GDM1 (cell line): ENCODE measurements around the gene KXD1.
"Not testable (repeated sequence)": the region's sequence is repeated elsewhere in the genome, so short reads cannot be mapped to it uniquely, and the experiment has no call there.

Experiments
- DNase-seq: peaks from one replicate; lab custom pipeline; 2025; lab: John Stamatoyannopoulos, UW

Gene KXD1

DNA sequence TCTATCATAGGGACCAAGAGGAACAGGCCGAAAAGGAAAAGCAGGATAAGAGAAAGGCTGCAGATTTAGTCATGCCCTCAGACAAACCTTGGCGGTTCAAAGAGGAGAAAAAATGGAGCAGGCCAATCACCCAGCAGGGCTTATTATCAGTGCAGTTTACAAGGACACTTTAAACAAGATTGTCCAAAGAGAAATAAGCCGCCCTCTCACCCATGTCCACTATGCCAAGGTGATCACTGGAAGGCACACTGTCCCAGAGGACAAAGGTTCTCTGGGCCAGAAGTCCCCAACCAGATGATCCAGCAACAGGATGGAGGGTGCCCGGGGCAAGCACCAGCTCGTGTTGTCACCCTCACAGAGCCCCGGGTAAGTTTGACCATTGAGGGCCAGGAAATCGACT, 22.6 kb downstream of the KXD1 start:
- DNase-seq, result no peak

DNA sequence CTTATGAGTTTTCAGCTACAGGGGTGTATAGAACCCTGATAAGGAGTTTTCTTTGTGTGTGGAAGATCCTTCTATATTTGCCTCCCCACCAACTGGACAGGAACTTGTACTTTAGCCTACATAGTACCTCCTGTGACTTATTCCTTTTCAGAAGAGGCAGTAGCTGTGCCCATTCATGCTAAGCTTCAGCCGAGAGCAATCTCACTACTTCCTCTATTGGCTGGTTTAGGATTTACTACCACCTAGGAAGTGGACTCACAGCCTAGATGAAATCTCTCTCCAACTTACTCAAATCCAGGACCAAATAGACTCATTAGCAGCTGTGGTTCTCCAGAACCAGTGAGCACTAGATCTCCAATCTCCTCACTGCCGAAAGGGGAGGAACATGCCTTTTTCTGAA, 28.6 kb downstream of the KXD1 start:
- DNase-seq, result no peak

DNA sequence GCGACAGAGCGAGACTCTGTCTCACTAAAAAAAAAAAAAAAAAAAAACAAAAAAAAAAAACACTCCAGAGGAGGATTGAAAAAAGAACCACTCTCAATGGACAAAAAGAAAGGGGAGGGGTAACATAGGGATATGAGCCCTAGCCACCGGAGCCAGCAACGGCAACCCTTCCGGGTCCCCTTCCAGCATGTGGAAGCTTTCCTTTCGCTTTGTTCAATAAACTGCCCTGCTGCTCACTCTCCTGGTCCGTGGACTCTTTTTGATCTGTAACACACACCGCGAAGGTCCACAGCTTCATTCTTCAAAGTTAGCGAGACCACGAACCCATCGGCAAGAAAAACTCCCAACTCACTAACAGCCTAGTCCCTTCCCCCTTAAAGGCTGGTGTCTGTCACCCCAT, 29.9 kb downstream of the KXD1 start:
- no peak for DNase-seq

DNA sequence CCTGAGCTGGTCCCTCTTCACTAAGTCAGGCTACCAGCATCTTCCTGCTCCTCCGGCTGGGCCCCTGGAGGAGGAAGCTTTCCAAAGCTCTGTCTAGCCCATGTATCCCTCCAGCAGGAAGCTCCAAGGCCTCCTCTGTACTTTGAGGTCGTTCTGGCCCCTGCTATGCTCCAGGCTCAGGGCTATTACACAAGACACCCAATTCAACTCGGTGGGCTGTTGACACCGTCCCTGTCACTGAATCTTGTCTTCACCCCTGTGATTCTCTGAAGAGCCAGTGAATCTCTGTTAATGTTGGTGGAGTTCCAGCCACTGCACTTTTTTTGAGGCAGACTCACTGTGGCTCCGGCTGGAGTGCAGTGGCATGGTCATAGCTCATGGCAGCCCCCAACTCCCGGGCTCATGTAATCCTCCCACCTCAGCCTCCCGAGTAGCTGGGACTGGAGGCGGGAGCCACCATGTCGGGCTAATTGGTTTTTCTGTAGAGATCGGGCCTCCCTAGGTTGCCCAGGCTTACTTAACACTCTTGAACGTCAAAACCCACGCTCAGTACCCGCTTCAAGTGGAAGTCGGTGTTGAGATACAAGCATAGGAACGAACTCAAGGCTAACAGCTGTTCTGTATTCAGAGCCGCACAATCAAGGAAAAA, 30.4 kb downstream of the KXD1 start:
- no peak for DNase-seq

DNA sequence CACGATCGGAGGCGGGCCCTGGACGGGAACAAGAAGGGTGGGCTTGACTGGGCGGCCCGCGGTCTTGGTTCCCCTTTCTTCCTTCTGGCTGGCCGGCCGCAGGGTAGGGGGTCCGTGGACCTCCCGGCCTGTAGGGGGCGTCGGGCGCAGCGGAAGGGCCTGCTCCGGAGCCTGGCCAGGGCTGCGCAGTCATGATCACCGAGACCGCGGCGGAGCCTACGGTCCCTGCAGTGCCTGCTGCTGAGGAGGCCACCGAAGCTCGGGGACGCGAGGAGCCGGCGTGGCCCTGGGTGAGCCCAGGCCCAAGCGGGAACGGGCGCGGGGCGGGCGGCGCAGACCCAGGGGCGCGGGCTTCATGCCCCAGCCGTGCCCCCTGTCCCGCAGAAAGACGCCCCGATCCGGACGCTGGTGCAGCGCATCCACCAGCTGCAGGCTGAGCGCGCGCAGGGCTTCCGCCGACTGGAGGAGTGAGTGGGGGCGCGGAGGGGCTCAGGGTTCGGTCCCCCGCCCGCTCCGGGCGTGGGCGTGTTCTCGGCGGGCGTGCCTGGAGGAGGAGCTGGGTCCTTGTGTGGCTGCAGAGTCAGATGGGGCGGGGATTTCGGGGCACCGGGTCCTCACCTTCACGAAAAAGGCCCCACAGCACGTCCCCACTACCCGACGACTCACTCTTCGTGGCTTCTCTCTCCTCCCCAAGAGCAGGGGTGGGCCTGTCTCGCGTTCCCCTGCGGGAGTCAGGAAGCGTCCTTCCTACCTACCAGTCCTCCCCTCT, 31.1 kb downstream of the KXD1 start, which contains the start of gene REX1BD:
Gene REX1BD (plus strand): TSS at position 188 of the 769 bp plus-strand sequence. CDS start 4 bp downstream, at position 192.
- DNase-seq, result peak; percentile 90

DNA sequence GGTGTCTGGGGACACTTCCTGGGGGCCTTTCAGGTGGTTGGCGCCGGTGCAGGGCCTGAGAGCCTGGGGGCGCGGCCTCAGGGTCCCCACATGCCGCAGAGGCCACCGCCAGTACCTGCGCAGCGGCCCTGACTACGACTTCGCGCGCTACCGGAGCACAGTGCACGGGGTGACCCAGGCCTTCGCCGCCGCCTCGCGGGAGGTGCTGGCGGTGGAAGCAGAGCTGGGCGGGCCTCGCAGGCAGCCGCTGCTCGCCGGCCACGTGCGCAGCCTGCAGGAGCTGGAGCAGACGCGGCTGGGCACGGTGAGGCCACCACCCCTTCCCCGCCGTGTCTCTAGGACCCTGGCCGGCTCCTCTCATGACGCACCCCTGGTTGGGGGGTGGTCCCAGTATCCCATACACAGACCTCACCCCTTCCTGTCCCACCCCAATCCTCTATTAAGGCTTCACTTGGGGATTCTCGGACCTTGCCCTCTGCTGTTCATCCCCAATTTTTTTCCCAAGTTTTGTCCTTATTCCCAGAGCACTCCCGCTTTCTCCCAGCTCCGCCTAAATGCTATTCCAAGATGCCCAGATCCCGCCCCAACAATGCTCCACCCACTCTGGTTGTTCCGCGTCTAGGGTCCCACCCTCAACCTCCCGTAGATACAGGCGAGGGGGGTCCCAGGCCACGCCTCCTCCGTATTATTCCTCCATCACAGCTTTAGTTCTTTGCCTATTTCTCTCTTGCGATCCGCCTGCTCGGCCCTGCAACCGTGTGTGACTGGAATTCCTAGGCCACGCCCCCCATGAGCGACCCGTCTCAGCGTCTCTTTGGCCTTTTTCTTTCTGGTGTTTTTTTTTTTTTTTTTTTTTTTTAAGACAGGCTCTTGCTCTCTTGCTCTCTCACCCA, 32.0 kb downstream of the KXD1 start:
- DNase-seq, result peak; percentile 41

DNA sequence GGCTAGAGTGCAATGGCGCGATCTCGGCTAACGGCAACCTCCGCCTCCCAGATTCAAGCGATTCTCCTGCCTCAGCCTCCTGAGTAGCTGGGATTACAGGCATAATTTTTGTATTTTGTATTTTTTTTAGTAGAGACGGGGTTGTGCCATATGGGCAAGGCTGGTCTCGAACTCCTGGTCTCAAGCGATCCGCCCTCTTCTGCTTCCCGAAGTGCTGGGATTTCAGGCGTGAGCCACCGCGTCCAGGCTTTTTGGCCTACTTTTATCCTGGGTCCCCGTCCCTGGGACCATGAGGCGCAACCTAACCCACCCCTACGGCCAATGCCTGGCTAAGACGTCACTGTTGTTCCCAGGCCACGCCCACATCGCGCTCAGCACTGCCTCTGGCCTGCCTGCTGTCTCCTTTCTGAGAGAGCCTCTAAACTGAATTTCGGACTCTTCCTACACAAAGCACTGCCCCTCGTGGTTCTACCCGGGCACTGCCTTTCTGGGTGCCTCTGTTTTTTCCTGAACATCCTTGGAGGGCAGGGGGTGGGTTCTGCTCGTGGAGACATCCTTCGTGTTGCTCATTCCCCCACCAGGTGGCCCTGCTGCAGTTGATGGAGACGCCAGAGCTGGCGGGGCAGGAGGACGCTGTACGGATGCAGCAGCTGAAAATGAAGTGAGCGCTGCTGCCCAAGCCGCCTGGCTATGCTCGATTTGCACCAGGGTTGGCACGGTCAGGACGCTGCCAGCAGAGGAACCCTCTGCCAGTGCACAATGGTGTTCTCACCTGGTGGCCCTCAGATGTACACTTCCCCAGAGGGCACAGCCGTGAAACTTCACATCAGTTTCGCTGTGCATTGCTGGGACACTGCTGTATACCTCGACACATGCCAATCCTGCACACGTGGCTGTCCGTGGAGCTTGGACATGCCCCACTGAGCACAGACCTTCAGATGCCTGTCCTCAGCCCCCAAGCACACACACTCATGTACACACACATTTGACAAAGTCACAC, 32.9 kb downstream of the KXD1 start:
- DNase-seq, result no peak

DNA sequence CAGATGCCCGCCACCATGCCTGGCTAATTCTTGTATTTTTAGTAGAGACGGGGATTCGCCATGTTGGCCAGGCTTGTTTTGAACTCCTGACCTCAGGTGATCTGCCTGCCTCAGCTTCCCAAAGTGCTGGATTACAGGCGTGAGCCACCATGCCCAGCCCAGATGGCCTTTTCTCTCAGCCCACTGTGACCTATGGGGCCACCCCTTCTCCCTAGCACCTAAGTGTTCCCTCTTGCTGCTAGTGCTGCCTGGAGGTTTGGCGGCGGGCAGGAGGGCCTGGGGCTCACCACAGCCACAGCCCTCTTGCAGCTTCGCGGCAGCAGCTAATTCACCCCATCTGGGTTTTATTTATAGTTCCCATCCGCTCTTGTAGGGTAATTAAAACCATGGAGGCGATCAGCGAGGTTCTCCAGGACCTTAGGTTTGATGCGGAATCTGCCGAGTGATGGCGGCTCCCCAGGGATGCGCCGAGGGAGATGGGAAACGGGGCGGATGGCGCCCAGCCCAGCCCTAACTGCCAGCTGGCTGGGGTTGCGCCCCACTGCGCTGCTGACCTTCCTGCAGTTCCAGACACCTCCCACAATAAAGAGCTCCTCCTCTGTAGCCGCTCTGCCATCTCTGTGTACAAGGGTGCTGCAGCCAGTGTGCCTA, 34.2 kb downstream of the KXD1 start:
- no peak for DNase-seq

DNA sequence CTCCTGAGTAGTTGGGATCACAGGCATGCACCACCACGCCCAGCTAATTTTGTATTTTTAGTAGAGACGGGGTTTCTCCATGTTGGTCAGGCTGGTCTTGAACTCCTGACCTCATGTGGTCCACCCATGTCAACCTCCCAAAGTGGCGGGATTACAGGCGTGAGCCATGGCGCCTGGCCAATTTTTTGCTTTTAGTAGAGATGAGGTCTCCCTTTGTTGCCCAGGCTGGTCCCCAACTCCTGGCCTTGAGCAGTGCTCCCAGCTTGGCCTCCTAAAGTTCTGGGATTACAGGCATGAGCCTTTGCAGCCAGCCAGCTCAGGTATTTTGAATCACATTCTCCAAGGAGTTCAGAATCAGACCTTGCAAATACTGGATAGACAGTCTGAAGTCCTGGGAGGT, 35.1 kb downstream of the KXD1 start:
- DNase-seq, result not testable (repeated sequence)

DNA sequence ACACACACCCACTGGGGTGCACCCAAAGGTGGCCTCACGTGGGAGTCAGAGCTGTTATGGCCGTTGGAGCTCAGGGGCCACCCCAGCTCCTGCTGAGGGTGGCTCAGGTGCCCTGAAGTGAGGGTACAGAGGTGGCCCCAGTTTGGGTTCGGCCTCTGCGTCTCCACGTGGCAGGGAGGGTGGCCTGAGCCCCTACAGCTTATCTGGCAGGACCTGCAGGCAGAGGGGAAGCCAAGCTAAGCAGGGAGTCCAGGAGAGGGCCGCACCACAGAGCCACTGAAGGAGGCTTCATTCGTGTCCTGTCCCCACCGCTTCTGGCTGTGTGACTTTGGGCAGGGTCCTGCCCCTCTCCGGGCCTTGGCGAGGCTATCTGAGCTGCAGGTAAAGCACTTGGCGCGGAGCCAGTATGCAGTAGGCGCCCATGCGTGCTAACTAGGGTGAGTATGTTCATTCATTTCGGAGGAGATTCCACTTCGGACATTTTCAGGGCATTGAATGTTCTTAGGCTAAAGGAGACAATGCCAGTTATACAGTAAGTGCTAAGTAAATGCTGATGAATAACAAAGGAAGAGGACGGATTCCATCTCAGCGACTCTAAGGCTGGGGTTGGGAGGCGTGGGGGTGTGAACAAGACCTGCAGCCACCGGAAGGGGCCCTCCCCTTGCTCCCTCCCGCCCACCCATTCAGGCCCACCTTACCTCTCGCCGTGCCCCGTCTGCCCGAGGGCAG, 35.9 kb downstream of the KXD1 start:
- DNase-seq, result no peak

DNA sequence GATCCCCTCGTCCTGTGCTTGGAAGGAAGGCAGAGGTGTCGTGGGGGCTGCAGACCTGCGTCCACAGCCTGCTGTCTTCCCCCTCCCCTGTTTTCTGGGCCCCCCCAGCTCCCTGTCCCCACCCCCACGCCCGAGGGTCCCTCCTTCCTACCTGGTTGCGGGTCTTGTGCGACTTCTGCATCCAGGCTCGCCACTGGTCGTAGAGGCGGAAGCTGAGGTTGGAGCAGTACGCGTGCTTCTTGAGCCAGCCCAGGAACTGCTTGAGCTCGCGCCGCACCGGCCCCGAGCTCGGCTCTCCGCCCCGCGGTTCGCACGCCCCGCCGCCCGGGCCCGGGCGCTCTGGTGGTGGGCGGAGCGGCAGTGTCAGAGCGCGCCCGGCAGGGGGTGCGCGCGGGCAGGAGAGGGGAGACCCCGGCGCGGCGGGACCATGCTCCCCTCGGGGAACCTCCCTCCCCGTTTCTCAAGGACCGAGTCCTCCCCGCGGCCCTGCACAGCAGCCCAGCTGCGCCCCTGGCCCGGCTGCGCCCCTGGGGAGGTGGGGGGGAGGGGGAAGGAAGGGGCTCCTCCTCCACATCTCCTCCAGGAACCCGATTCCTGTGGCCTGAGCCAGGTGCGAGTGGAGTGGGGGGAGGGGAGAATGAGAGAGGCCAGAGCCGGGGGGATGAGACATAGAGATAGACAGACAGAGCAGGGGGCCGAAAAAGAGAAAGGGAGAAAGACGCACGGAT, 36.6 kb downstream of the KXD1 start:
- DNase-seq, result peak; percentile 69

DNA sequence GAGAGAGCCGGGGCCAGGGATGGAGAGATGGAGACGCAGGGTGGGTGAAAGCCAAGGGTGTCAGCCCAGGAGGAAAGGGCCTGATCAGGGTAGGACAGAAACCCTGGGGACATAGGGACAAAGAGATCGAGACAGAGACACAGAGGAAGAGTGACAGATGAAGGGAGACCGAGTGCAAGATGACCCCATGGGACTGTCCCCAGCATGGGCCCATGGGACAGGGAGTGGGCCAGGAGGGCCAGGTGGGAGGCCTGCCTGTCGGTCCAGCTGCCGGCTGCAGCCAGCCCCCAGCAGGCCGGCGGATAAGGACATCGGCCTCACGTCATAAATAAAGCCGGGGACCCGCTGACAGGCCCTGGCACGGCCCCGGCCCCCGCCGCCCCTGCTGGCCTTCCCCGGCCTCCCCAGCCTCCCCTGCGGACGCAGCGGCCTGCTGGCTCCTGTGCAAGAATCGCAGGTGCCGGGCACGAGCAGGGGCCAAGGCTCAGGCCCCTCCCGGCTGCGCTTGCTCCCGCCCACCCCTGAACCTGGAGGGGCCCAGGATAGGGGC, 37.2 kb downstream of the KXD1 start:
- DNase-seq, result no peak

DNA sequence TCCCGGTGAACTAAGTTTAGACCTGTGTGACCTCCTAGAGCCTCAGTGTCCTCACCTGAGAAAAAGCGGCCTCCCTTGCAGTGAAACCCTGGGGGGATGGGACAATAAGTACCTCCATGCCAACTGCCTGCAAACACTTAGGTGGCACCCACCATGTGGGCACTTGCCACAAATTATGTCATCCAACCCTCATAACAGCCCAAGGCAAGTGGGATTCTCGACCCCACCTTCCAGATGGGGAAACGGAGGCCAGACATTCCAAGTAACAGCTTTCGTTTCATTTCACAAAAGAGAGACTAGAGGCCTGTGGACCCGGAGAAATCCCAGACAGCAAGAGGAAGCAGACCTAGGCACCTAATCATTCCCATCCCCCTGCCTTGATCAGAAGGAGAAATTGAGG, 37.8 kb downstream of the KXD1 start:
- no peak for DNase-seq

DNA sequence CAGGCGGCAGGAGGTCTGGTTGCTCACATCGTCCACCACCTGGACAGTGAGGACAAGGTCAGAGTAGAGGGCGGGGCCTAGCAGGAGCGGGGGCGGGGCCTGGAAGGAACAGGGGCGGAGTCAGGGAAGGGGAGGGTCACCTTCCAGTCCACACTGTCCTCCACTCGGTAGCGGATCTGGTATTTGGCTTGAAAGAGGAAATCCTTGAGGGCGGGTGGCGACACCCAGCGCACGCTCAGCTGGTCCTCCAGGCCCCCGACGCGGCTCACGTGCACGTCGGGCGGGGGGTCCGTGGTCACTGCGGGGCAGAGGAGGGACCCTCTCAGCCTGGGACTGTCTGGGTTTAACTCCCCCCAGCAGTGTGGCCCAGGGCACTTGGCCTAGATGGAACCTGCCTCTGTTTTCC, 39.1 kb downstream of the KXD1 start:
- DNase-seq, result no peak

DNA sequence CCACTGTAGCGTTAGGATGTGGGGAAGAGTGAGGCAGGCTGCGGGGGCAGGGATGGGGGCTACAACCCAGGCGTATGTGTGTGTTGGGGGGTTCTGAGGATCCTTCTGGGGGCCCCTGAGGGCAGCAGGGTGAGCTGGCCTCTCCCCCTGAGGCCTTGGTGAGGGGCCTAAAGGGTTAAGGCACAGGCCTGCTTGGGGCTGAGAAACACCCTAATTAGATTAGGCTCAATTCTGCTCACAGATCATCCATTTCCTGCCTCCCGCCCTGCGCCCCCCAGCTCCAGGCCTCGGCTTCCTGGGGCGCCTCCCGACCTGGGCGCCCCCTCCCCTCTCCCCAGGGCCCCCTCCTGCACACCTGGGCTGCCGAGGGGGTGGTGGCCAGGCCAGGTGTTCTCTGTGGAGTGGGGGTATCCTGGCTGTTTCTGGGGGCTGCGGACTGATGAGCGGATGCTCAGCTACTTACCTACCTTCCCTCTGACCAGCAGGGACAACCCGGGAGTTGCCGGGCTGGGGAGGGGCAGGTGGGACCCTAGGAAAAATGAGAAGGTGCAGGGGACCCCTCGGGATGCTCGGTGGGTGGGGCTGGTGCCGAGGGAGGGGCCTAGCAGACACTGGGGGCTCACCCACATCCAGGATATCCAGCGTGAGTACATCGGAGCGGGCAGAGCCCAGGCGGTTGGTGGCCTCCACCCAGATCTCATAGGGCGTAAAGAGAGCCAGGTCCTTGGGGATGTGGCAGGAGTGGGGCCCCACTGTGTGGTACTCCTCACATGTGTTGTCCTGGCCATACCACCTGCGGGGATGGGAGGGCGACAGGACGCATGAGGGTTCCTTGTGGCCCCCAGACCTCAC, 40.4 kb downstream of the KXD1 start:
- no peak for DNase-seq

DNA sequence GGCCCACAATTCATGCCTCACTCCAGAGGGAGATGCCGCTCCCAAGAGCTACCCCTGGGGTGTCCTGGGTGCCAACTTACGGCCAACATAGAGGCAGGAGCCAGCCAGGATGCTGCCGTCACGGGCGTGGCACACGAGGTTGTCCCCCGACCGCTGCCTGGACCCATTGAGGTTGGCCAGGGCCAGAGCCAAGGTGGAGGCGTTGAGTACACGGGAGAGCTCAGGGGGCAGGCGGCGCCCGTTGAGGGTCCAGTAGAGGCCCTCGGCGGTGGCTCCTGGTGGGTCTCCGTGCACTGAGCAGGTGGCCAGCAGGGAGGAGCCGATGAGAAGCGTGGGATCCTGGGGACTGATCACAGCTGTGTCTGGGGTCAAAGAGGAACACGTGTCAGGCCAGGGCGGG, 41.8 kb downstream of the KXD1 start:
- no peak for DNase-seq

DNA sequence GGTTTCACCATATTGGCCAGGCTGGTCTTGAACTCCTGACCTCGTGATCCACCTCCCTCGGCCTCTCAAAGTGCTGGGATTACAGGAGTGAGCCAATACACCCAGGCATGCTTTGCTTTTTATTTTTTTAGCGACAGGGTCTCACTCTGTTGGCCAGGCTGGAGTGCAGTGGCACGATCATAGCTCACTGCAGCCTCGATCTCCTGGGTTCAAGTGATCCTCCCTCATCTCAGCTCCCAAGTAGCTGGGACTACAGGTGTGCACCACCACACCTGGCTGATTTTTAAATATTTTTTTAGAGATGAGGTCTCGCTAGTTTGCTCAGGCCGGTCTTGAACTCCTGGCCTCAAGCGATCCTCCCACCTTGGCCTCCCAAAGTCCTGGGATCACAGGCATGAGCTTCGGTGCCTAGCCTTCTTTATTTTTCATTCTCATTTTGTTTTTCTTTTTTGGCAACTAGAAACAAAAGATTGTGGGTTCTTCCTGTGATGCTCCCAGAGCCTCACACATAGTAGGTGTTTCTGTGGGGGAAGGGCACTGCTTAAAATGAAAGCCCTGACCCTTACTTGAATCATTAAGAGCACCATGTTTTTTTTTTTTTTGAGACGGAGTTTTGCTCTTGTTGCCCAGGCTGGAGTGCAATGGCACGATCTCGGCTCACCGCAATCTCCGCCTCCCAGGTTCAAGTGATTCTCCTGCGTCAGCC, 43.2 kb downstream of the KXD1 start:
- DNase-seq, result not testable (repeated sequence)

DNA sequence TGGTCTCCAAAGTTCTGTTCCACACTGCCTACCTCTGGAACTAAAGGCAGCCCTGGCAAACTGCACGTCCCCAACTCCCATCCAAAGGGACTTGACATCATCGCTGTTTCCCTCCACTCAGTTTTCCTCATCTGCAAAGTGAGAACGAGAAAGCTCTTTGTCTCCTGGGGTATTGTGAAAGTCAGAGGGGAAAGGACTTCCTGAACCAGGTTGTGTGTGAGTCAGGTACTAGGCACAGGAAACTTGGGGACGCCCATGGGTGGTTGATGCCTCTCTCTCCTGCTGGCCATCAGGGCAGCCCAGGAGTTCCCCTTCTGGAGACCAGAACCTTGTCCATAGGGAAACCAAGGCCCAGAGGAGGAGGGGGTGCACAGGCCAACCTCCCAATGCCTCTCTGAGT, 44.2 kb downstream of the KXD1 start:
- DNase-seq, result no peak
